ENCODE results near the gene CBFA2T2.

GRCh38 chr20:33654680-33655161 lies 164.8 kb downstream of the CBFA2T2 start:
- TF ChIP-seq POLR2AphosphoS5 (IDR thresholded peaks at IDR 0.05; ENCODE audit: low read depth, low read length): no peak
- TF ChIP-seq, protein P1, sequence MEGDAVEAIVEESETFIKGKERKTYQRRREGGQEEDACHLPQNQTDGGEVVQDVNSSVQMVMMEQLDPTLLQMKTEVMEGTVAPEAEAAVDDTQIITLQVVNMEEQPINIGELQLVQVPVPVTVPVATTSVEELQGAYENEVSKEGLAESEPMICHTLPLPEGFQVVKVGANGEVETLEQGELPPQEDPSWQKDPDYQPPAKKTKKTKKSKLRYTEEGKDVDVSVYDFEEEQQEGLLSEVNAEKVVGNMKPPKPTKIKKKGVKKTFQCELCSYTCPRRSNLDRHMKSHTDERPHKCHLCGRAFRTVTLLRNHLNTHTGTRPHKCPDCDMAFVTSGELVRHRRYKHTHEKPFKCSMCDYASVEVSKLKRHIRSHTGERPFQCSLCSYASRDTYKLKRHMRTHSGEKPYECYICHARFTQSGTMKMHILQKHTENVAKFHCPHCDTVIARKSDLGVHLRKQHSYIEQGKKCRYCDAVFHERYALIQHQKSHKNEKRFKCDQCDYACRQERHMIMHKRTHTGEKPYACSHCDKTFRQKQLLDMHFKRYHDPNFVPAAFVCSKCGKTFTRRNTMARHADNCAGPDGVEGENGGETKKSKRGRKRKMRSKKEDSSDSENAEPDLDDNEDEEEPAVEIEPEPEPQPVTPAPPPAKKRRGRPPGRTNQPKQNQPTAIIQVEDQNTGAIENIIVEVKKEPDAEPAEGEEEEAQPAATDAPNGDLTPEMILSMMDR (IDR thresholded peaks at IDR 0.05): no peak
- no peak for TF ChIP-seq TCF7L2 (IDR thresholded peaks at IDR 0.05; ENCODE audit: low read depth, low read length)
- no peak for TF ChIP-seq SIN3A (IDR thresholded peaks at IDR 0.05; ENCODE audit: borderline replicate concordance, insufficient read depth, low read depth, low read length)

All from Panc1 (cell line).